ENCODE measurements around the gene CYTH3.
"Not testable (repeated sequence)": the region's sequence is repeated elsewhere in the genome, so short reads cannot be mapped to it uniquely, and the experiment has no call there.

Gene CYTH3

DNA sequence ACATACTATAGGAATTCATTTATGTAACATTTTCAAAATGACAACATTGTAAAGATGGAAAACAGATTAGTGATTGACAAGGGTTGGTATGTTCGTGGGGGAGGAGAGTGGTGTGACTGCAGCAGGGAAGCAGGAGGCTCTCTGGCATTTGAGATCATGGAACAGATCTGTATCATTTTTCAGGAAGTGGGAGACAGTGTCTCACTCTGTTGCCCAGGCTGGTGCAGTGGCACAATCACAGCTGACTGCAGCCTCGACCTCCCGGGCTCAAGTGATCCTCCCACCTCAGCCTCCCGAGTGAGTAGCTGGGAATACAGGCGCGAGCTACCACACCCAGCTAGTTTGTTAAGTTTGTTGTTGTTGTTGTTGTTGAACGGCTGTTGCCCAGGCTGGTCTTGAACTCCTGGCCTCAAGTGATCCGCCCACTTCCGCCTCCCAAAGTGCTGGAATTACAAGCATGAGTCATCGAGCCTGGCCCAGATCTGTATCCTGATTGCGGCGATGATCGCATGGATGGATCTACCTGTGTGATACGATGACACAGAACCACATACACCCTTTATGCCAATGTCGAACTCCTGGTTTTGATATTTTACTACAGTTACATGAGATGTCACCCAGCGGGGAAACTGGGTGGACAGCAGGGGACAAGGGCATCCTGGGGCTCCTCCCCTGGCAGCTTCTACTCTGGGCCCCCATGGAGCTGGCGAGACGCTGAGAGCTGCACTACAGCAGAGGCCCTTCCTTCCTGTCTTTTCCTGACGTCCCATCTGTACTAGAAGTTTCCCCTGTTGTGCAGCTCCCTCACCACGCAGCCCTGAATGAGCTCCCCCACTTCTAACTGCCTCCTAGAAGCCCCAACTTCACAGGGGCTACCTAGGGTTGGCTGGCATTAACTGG lies 12.3 kb upstream of the CYTH3 start:
- in situ Hi-C loops (cut with HindIII; ENCODE audit: low pct_ligation_motif_present, low pct_unique_long_range_greater_than_20kb, low sequenced_read_pairs), result no loop called here
- DNase-seq, result no peak

DNA sequence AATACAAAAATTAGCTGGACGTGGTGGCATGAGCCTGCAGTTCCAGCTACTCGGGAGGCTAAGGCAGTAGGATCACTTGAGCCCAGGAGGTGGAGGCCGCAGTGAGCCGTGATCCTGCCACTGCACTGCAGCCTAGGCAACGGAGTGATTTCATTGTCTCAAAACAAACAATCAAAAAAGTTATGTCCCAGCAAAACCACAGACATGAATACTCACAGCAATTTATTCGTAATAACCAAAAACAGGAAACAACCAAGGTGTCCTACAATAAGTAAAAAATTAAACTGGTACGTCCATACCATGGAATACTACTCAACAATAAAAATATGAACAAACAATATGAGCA lies 11.6 kb upstream of the CYTH3 start:
- in situ Hi-C loops (cut with HindIII; ENCODE audit: low pct_ligation_motif_present, low pct_unique_long_range_greater_than_20kb, low sequenced_read_pairs), result no loop called here
- DNase-seq, result no peak

GRCh38 chr7:6283391-6284054 lies 11.1 kb upstream of the CYTH3 start:
- in situ Hi-C loops (cut with HindIII; ENCODE audit: low pct_ligation_motif_present, low pct_unique_long_range_greater_than_20kb, low sequenced_read_pairs), result not testable (repeated sequence)
- DNase-seq, result peak; percentile 68

GRCh38 chr7:6279937-6280336 lies 7.5 kb upstream of the CYTH3 start:
- DNase-seq, result no peak
- in situ Hi-C loops (cut with HindIII; ENCODE audit: low pct_ligation_motif_present, low pct_unique_long_range_greater_than_20kb, low sequenced_read_pairs), result no loop called here

DNA sequence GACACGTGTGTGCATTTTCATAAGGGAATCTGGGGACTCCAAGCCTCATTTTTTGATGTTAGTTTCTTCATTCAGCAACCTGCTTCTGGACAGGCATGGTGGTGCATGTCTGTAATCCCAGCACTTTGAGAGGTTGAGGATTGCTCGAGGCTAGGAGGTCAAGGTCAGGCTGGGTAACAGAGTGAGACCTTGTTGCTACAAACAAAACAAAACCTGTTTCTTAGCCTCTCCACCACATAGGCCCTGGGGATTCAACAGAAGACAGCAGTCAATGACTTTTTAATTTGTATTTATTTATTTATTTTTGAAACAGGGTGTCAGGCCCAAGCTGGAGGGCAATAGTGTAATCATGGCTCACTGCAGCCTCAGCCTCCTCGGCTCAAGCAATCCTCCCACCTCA lies 6.9 kb upstream of the CYTH3 start:
- in situ Hi-C loops (cut with HindIII; ENCODE audit: low pct_ligation_motif_present, low pct_unique_long_range_greater_than_20kb, low sequenced_read_pairs), result no loop called here
- DNase-seq, result no peak

GRCh38 chr7:6278749-6279310 lies 6.4 kb upstream of the CYTH3 start:
- no peak for DNase-seq
- in situ Hi-C loops (cut with HindIII; ENCODE audit: low pct_ligation_motif_present, low pct_unique_long_range_greater_than_20kb, low sequenced_read_pairs), result no loop called here

- DNase-seq, result no peak
- in situ Hi-C loops (cut with HindIII; ENCODE audit: low pct_ligation_motif_present, low pct_unique_long_range_greater_than_20kb, low sequenced_read_pairs), result no loop called here
These were observed 5.1 kb upstream of the CYTH3 start for GRCh38 chr7:6277476-6277875.

DNA sequence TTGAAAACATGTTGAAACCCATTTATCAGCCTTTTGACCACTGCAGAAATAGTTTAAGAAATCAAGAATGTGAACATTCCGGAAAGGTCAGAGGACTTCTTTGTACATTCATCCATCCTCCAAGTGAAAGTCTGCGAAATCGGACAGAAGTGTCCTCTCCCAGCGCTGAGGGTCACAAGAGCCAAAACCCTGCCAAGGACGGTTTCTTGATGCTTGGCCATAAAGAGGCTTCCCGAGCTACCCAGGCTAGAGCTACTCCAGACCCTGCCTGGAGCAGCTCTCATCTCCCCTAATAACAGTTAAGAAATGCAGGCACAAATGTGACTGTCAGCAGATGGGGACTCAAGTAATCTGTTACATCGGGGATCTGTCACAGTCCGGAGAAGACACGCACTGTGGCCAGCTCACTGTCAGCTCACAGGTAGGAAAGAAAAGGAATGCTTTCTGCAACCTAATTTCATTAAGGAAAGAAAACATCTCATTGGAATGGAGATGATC lies 4.5 kb upstream of the CYTH3 start:
- DNase-seq, result no peak
- in situ Hi-C loops (cut with HindIII; ENCODE audit: low pct_ligation_motif_present, low pct_unique_long_range_greater_than_20kb, low sequenced_read_pairs), result no loop called here

DNA sequence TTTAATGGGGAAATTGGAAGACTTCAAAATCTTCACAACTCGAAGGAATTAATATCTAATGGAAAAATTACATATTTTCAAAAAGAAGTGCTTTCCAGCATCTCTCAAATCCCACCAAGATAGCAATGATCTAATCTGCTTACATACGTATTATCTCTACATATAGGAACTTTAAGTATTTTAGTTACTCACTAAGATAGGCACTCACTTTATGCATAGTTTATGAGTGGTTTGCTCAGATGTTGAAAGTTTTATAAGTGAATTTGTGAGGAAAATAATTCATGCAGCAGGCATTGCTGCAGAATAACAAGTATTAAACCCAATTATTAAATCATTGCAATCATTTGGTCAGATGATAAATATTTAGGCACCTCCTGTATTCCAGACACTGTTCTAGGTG lies 2.3 kb upstream of the CYTH3 start:
- DNase-seq, result no peak
- in situ Hi-C loops (cut with HindIII; ENCODE audit: low pct_ligation_motif_present, low pct_unique_long_range_greater_than_20kb, low sequenced_read_pairs), result no loop called here

DNA sequence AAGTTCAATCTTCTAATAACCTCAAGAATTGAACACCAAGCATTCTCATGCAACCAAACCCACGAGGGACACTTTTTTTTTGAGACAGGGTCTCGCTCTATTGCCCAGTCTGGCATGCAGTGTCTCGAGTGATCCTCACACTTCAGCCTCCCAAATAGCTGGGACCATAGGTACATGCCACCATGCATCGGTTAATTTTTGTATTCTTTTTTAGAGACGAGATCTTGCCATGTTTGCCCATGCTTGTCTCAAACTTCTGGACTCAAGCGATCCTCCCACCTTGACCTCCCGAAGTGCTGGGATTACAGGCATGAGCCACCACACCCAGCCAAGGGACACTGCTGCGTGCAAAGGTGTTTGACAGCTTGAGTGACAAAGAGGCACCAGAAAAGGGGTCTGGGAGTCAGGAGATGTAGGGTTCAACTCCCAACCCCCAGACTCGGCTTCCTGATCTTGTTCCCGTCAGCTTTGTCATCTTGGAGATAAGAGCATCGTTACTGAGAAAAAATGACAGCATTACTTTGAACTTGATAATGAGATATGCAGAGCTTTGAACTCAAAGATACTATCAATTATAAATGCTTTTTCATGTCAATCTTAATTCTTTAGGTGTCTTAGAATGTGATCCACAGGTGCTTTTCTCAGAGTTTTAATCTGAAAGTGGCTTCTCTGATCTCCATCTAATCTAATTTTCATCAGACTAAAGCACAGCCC lies 1.6 kb upstream of the CYTH3 start:
- no peak for DNase-seq
- in situ Hi-C loops (cut with HindIII; ENCODE audit: low pct_ligation_motif_present, low pct_unique_long_range_greater_than_20kb, low sequenced_read_pairs), result no loop called here

GRCh38 chr7:6273380-6273837 lies 985 bp upstream of the CYTH3 start:
- no peak for DNase-seq
- in situ Hi-C loops (cut with HindIII; ENCODE audit: low pct_ligation_motif_present, low pct_unique_long_range_greater_than_20kb, low sequenced_read_pairs), result no loop called here

- in situ Hi-C loops (cut with HindIII; ENCODE audit: low pct_ligation_motif_present, low pct_unique_long_range_greater_than_20kb, low sequenced_read_pairs), result no loop called here
- peak; percentile 13 for DNase-seq
These were observed 557 bp downstream of the CYTH3 start for GRCh38 chr7:6271694-6272440.

DNA sequence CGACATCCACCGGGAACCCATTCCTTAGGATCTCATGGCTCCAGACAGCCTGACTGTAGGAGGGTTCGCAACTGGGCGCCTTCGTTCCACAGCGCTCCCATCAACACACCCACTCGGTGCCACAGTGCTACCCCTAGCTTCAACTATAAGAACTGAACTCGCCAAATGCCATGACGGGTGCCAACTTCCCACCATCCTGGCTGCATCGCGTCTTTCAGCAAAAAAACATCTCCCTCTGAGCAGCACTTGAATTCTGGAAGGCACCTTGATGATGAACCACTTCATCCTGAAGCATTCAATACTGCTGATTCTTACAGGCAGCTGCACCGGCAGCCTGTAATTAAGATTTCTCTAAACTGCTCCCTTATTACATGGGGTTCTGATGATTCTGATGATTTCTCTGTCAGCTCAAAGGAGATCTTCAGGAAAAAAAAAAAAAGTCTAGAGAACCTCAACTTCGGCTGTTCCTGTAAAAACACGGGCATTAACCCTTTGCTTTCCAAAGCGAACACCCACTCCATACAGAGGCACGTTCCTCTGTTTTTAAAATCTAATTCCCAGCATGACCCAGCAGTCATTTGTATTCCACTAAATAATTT lies 1.3 kb downstream of the CYTH3 start:
- DNase-seq, result peak; percentile 82
- in situ Hi-C loops (cut with HindIII; ENCODE audit: low pct_ligation_motif_present, low pct_unique_long_range_greater_than_20kb, low sequenced_read_pairs), result no loop called here

GRCh38 chr7:6269527-6269926 lies 2.9 kb downstream of the CYTH3 start:
- in situ Hi-C loops (cut with HindIII; ENCODE audit: low pct_ligation_motif_present, low pct_unique_long_range_greater_than_20kb, low sequenced_read_pairs), result loop anchor here (10.0 kb wide), 1 partner anchor 65 kb away; no protein-coding TSS in a partner anchor
- DNase-seq, result no peak

GRCh38 chr7:6268907-6269306 lies 3.5 kb downstream of the CYTH3 start:
- in situ Hi-C loops (cut with HindIII; ENCODE audit: low pct_ligation_motif_present, low pct_unique_long_range_greater_than_20kb, low sequenced_read_pairs), result loop anchor here (10.0 kb wide), 1 partner anchor 64 kb away; no protein-coding TSS in a partner anchor
- DNase-seq, result no peak

GRCh38 chr7:6268023-6268900 lies 4.2 kb downstream of the CYTH3 start:
- in situ Hi-C loops (cut with HindIII; ENCODE audit: low pct_ligation_motif_present, low pct_unique_long_range_greater_than_20kb, low sequenced_read_pairs), result loop anchor here (10.0 kb wide), 1 partner anchor 63 kb away; no protein-coding TSS in a partner anchor
- no peak for DNase-seq

GRCh38 chr7:6266699-6267098 lies 5.7 kb downstream of the CYTH3 start:
- in situ Hi-C loops (cut with HindIII; ENCODE audit: low pct_ligation_motif_present, low pct_unique_long_range_greater_than_20kb, low sequenced_read_pairs), result loop anchor here (10.0 kb wide), 1 partner anchor 62 kb away; no protein-coding TSS in a partner anchor
- DNase-seq, result no peak
